ENCODE measurements around the gene NFASC. TPM values are rescaled to one million over a fixed set of nuclear protein-coding genes. Genes with fewer than 3 reads are reported as not detected.

Gene NFASC
- total and polyA plus RNA-seq, 2 donors (not counting 3 experiments of a cell fraction or from before 2014, with no cell fraction given), result not detected

DNA sequence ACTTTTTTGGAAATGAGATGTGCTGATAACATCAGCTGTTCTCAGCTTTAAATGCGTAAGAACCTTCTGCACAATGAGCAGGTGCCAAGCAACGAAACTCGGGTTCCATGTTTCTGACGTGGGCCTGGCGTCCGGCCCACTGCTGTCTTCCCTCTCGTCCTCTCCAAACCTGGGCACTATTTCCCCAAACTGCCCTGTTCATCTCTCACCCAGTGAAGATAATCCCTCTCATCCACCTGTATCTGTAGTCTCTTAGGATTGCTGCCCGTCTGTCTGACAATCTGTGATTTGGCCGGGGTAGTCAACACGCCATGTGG lies 122.3 kb downstream of the NFASC start:
- Histone ChIP-seq H3K9ac (replicated peaks; ENCODE audit: extremely low read depth, insufficient read depth, low read length) (no peak overlapping the region), H3K4me3 (replicated peaks in 1 of 3; ENCODE audit: insufficient read depth in 1 of 3, low read depth in 1 of 3, low read length in 3 of 3) (no peak overlapping the region), H3K36me3 (ENCODE audit: control insufficient read depth in 2 of 2, extremely low read depth in 1 of 2, insufficient read depth in 2 of 2, low read length in 2 of 2) (no peaks in the 10 kb centered on the region), H2AFZ (ENCODE audit: low read depth, low read length) (no peak overlapping the region), H3K9me3 (replicated peaks; ENCODE audit: control insufficient read depth, insufficient read depth, low read length) (no peaks in the 10 kb centered on the region), H3K4me2 (ENCODE audit: insufficient read depth, low read length) (no peak overlapping the region), H3K9me1 (replicated peaks; ENCODE audit: control insufficient read depth, extremely low read depth, insufficient read depth, low read length) (no peaks in the 10 kb centered on the region), H3K27me3 (ENCODE audit: control insufficient read depth in 2 of 2, insufficient read depth in 2 of 2, low read length in 2 of 2) (peaks cover 0 to 14% of the 10 kb centered on the region in 2 experiments), H3K79me2 (ENCODE audit: control insufficient read depth, insufficient read depth, low read length) (no peaks in the 10 kb centered on the region), H3K27ac (ENCODE audit: insufficient read depth, low read depth, low read length) (no peak overlapping the region), H3K4me1 (ENCODE audit: control insufficient read depth, extremely low read depth, insufficient read depth, low read length) (no peaks in the 10 kb centered on the region), H4K20me1 (replicated peaks; ENCODE audit: control insufficient read depth, extremely low read depth, insufficient read depth, low read length) (no peaks in the 10 kb centered on the region)
- no TSS peak for BruUV-seq (replicated peaks)
- TF ChIP-seq POLR2AphosphoS5 (IDR thresholded peaks at IDR 0.05; ENCODE audit: insufficient read depth, low read depth, low read length) (no peak), POLR2A (IDR thresholded peaks at IDR 0.05; ENCODE audit: low read depth, low read length) (no peak), EZH2 (IDR thresholded peaks at IDR 0.05; ENCODE audit: borderline replicate concordance, low read depth, low read length, severe bottlenecking) (no peak), MYC (IDR thresholded peaks at IDR 0.05; ENCODE audit: low read depth, low read length) (no peak), FOS (IDR thresholded peaks at IDR 0.05; ENCODE audit: borderline replicate concordance, insufficient read depth, low read length) (no peak), JUN (IDR thresholded peaks at IDR 0.05; ENCODE audit: borderline replicate concordance, insufficient read depth, insufficient read length, low read depth) (no peak)
- TF ChIP-seq, protein P1, sequence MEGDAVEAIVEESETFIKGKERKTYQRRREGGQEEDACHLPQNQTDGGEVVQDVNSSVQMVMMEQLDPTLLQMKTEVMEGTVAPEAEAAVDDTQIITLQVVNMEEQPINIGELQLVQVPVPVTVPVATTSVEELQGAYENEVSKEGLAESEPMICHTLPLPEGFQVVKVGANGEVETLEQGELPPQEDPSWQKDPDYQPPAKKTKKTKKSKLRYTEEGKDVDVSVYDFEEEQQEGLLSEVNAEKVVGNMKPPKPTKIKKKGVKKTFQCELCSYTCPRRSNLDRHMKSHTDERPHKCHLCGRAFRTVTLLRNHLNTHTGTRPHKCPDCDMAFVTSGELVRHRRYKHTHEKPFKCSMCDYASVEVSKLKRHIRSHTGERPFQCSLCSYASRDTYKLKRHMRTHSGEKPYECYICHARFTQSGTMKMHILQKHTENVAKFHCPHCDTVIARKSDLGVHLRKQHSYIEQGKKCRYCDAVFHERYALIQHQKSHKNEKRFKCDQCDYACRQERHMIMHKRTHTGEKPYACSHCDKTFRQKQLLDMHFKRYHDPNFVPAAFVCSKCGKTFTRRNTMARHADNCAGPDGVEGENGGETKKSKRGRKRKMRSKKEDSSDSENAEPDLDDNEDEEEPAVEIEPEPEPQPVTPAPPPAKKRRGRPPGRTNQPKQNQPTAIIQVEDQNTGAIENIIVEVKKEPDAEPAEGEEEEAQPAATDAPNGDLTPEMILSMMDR (IDR thresholded peaks at IDR 0.05; ENCODE audit: extremely low read depth in 1 of 2, insufficient read depth in 1 of 2, low read depth in 1 of 2, low read length in 2 of 2), result no peak
- ChIA-PET POLR2A (no interaction called here), CTCF (interaction anchor here (0.9 to 6.2 kb wide), 5 partner anchors 13 to 266 kb away, joined by 3 to 86 read pairs (median 3); no protein-coding TSS in a partner anchor)
- DNase-seq (ENCODE audit: low read depth, low spot score) (no peak), FAIRE-seq (no peak)
- intact Hi-C loops (cut with micrococcal nuclease) (no loop called here), dilution Hi-C loops (cut with MboI; ENCODE audit: extremely low pct_ligation_motif_present, low sequenced_read_pairs) (no loop called here)
